IMR-90 (cell line): Measurements from ENCODE around the gene ARHGAP23. TPM values are rescaled to one million over a fixed set of nuclear protein-coding genes. Genes with fewer than 3 reads are reported as not detected.

ENCODE experiments used
- ATAC-seq: fragments of 200-7000 bp; cut with Tn5 transposase; 2 replicates; pipeline ENCODE4 v1.9.1; 2020; ENCODE audit warnings: low read depth, mild to moderate bottlenecking, moderate library complexity
- BruUV-seq: library from RNA; stranded (reverse); fragments of 400-500 nt; replicated peaks from 2 replicates; lab custom pipeline; 2021; lab: Mats Ljungman, UMichigan
- CTCF ChIA-PET: fragments of 300-600 bp; formaldehyde crosslinking; extraction: SDS; loops from one replicate; lab custom pipeline; 2021; ENCODE audit warnings: antibody characterized with exemption; lab: Yijun Ruan, JAX
- POLR2A ChIA-PET: fragments of 300-600 bp; sonication (Branson Sonifier 250); formaldehyde crosslinking; loops from one replicate; lab custom pipeline; 2022; ENCODE audit warnings: antibody characterized with exemption; ENCODE audit not compliant: unreplicated experiment; lab: Charles Lee
- DNase-seq: peaks from one replicate; pipeline ENCODE4 v3.0.0; 2013
- H2AFZ ChIP-seq: replicated peaks from 2 replicates; pipeline ENCODE3; 2013; ENCODE audit warnings: low read length, mild to moderate bottlenecking; ENCODE audit not compliant: poor library complexity
- H2AK5ac ChIP-seq: 2 replicates; pipeline ENCODE4 v1.6.1; 2013; ENCODE audit warnings: low read depth, low read length, inconsistent platforms
- H2AK9ac ChIP-seq: replicated peaks from 2 replicates; pipeline ENCODE3; 2013; ENCODE audit warnings: mild to moderate bottlenecking, low read depth, low read length, moderate library complexity; ENCODE audit not compliant: poor library complexity
- H2BK120ac ChIP-seq: 2 replicates; pipeline ENCODE4 v1.6.1; 2013; ENCODE audit warnings: low read depth, low read length, inconsistent platforms
- H2BK15ac ChIP-seq: 3 replicates; pipeline ENCODE4 v1.6.1; 2013; ENCODE audit warnings: low read depth, low read length, inconsistent platforms
- H2BK20ac ChIP-seq: 2 replicates; pipeline ENCODE4 v1.6.1; 2013; ENCODE audit warnings: low read depth, mild to moderate bottlenecking, inconsistent platforms, low read length, moderate library complexity
- H2BK5ac ChIP-seq: 2 replicates; pipeline ENCODE4 v1.6.1; 2013; ENCODE audit warnings: mild to moderate bottlenecking, low read depth, low read length, inconsistent platforms; ENCODE audit not compliant: poor library complexity, severe bottlenecking
- H3K14ac ChIP-seq: replicated peaks from 2 replicates; pipeline ENCODE4 v1.6.1; 2013; ENCODE audit warnings: low read depth, low read length, inconsistent platforms
- H3K18ac ChIP-seq: 2 replicates; pipeline ENCODE4 v1.6.1; 2013; ENCODE audit warnings: low read depth, low read length, control low read depth
- H3K23ac ChIP-seq: 2 replicates; pipeline ENCODE4 v1.6.1; 2013; ENCODE audit warnings: low read depth, low read length, inconsistent platforms
- H3K27ac ChIP-seq: 2 replicates; pipeline ENCODE4 v1.5.1; 2013; ENCODE audit warnings: mild to moderate bottlenecking, control low read depth, low read length; ENCODE audit not compliant: insufficient read depth
- H3K27me3 ChIP-seq: 2 replicates; pipeline ENCODE4 v1.6.1; 2013; ENCODE audit warnings: low read length; ENCODE audit not compliant: control insufficient read depth, insufficient read depth
- H3K36me3 ChIP-seq: 2 replicates; pipeline ENCODE4 v1.6.1; 2013; ENCODE audit warnings: low read length, mixed read lengths; ENCODE audit not compliant: control insufficient read depth, insufficient read depth
- H3K4ac ChIP-seq: 2 replicates; pipeline ENCODE4 v1.6.1; 2013; ENCODE audit warnings: low read depth, low read length, inconsistent platforms
- H3K4me1 ChIP-seq: 2 replicates; pipeline ENCODE4 v1.6.1; 2013; ENCODE audit warnings: low read length, mixed read lengths; ENCODE audit not compliant: control insufficient read depth, insufficient read depth
- H3K4me2 ChIP-seq: 2 replicates; pipeline ENCODE4 v1.6.1; 2013; ENCODE audit warnings: low read depth, mild to moderate bottlenecking, control low read depth, low read length, moderate library complexity
- H3K4me3 ChIP-seq: 2 replicates; pipeline ENCODE4 v1.5.1; 2013; ENCODE audit warnings: low read depth, mild to moderate bottlenecking, control low read depth, low read length, moderate library complexity; ENCODE audit not compliant: insufficient read depth
- H3K56ac ChIP-seq: 2 replicates; pipeline ENCODE4 v1.6.1; 2013; ENCODE audit warnings: low read length, inconsistent platforms; ENCODE audit not compliant: insufficient read depth; ENCODE audit errors: extremely low read depth
- H3K79me1 ChIP-seq, 2 experiments: 2 replicates each; pipeline ENCODE4 v1.6.1; 2013; ENCODE audit warnings: low read length in 2 of 2, inconsistent platforms in 1 of 2, low read depth in 1 of 2
- H3K9ac ChIP-seq: 2 replicates; pipeline ENCODE4 v1.6.1; 2013; ENCODE audit warnings: low read depth, low read length, control low read depth
- H3K9me1 ChIP-seq: 2 replicates; pipeline ENCODE4 v1.6.1; 2013; ENCODE audit warnings: low read length, inconsistent platforms; ENCODE audit not compliant: insufficient read depth
- H3K9me3 ChIP-seq: 2 replicates; pipeline ENCODE4 v1.6.1; 2013; ENCODE audit warnings: low read length; ENCODE audit not compliant: control insufficient read depth, insufficient read depth
- H4K20me1 ChIP-seq: 2 replicates; pipeline ENCODE4 v1.6.1; 2013; ENCODE audit warnings: low read length, inconsistent platforms; ENCODE audit not compliant: insufficient read depth
- H4K5ac ChIP-seq: 2 replicates; pipeline ENCODE4 v1.6.1; 2013; ENCODE audit warnings: mild to moderate bottlenecking, low read depth, low read length, control low read depth
- H4K8ac ChIP-seq, 2 experiments: 2 replicates each; pipeline ENCODE4 v1.6.1; 2013; ENCODE audit warnings: low read depth in 2 of 2, low read length in 2 of 2, control low read depth in 1 of 2, inconsistent platforms in 1 of 2
- H4K91ac ChIP-seq: 2 replicates; pipeline ENCODE4 v1.6.1; 2013; ENCODE audit warnings: low read depth, low read length, inconsistent platforms; ENCODE audit not compliant: insufficient read depth
- BHLHE40 ChIP-seq: fragments of 150-350 bp; IDR thresholded peaks from 2 replicates; pipeline ENCODE4 v1.6.1; 2016; ENCODE audit warnings: mild to moderate bottlenecking, low read depth, low read length
- CEBPB ChIP-seq: IDR thresholded peaks from 2 replicates; pipeline ENCODE4 v1.6.1; 2012; ENCODE audit warnings: low read depth, low read length, improper control_type of control experiment
- CHD1 ChIP-seq: IDR thresholded peaks from 2 replicates; pipeline ENCODE4 v1.6.1; 2012; ENCODE audit warnings: low read depth, low read length, improper control_type of control experiment
- CTCF ChIP-seq: conservative IDR thresholded peaks from 2 replicates; pipeline ENCODE4 v1.5.1; 2012; ENCODE audit warnings: mild to moderate bottlenecking, low read depth, low read length, improper control_type of control experiment
- MAFK ChIP-seq: IDR thresholded peaks from 2 replicates; pipeline ENCODE4 v1.6.1; 2012; ENCODE audit warnings: low read depth, low read length, improper control_type of control experiment
- MAZ ChIP-seq: IDR thresholded peaks from 2 replicates; pipeline ENCODE4 v1.6.1; 2012; ENCODE audit warnings: low read depth, mild to moderate bottlenecking, low read length, improper control_type of control experiment, moderate library complexity, borderline replicate concordance
- POLR2A ChIP-seq: IDR thresholded peaks from 2 replicates; pipeline ENCODE4 v1.6.1; 2012; ENCODE audit warnings: mild to moderate bottlenecking, low read depth, low read length
- RFX5 ChIP-seq: IDR thresholded peaks from 2 replicates; pipeline ENCODE4 v1.8.0; 2012; ENCODE audit warnings: low read depth, mild to moderate bottlenecking, low read length, moderate library complexity
- WGBS, 2 experiments: methylation state at CpG; one replicate each; pipeline versions ENCODE4 v1.1.5 to v1.1.7; 2013; ENCODE audit warnings: missing lambda C conversion rate in 2 of 2; ENCODE audit not compliant: insufficient read length in 1 of 2; ENCODE audit errors: extremely low coverage in 2 of 2; 5-methylcytosine and 5-hydroxymethylcytosine counted together
- dilution Hi-C: fragments of 300-500 bp; cut with HindIII; formaldehyde crosslinking; loops from one replicate; pipeline ENCODE4 v1.14.3; 2018; ENCODE audit warnings: low sequenced_read_pairs; ENCODE audit not compliant: unreplicated experiment
- in situ Hi-C: fragments of 300-500 bp; cut with MboI; formaldehyde crosslinking; loops from 3 replicates; pipeline ENCODE4 v1.14.3; 2019; ENCODE audit warnings: low sequenced_read_pairs, inconsistent platforms, mixed read lengths
- intact Hi-C: fragments of 100-400 bp; cut with micrococcal nuclease; formaldehyde crosslinking; loops from 2 replicates; pipeline ENCODE4 v1.10.0; 2022
- polyA plus RNA-seq, 3 experiments: library from polyadenylated mRNA; depleted of rRNA; stranded (reverse); fragments of >200 nt; gene quantifications; 2 replicates each; pipeline ENCODE4 v1.2.3, GENCODE V29; 2012; ENCODE audit warnings: low replicate concordance in 1 of 3
- total RNA-seq: library from RNA; depleted of rRNA; stranded (reverse); fragments of >200 nt; gene quantifications from 2 replicates; pipeline ENCODE4 v1.2.3, GENCODE V29; 2012

ARHGAP23 gene
- total and polyA plus RNA-seq, 2 of the 4 experiments (the other 2 are of a cell fraction) = 9.3 to 43.3 TPM

GRCh38 chr17:38435795-38436194, 7.5 kb downstream of the ARHGAP23 start:
- no peak overlapping the region for H4K91ac ChIP-seq
- H2BK15ac ChIP-seq = no peak overlapping the region
- no peak overlapping the region for H3K27ac ChIP-seq
- no peak overlapping the region for H3K18ac ChIP-seq
- no peak overlapping the region for H3K56ac ChIP-seq
- H2BK5ac ChIP-seq = no peak overlapping the region
- peaks cover 21% of the 10 kb centered on the region for H3K9me1 ChIP-seq
- ChIA-PET POLR2A (no interaction called here), CTCF (no interaction called here)
- H2AFZ ChIP-seq = no peak overlapping the region
- no peak overlapping the region for H3K9ac ChIP-seq
- H2BK120ac ChIP-seq = no peak overlapping the region
- no peak overlapping the region for H2BK20ac ChIP-seq
- H4K8ac ChIP-seq = no peak overlapping the region
- H3K4me2 ChIP-seq = no peak overlapping the region
- no TSS peak for BruUV-seq
- H3K14ac ChIP-seq = no peak overlapping the region
- no peaks in the 10 kb centered on the region for H3K27me3 ChIP-seq
- H3K23ac ChIP-seq = no peak overlapping the region
- H4K5ac ChIP-seq = no peak overlapping the region
- H2AK9ac ChIP-seq = no peak overlapping the region
- peaks cover 13% of the 10 kb centered on the region for H3K36me3 ChIP-seq
- dilution Hi-C loops (no loop called here), in situ Hi-C loops (no loop called here), intact Hi-C loops (no loop called here)
- no peak overlapping the region for H3K4ac ChIP-seq
- WGBS, 2 experiments = no CpG with 5 or more reads among the region's 9 CpGs
- DNase-seq (no peak), ATAC-seq (no peak)
- no peak overlapping the region for H2AK5ac ChIP-seq
- no peak for TF ChIP-seq POLR2A
- TF ChIP-seq BHLHE40 = no peak
- TF ChIP-seq MAZ = no peak
- TF ChIP-seq RFX5 = no peak
- no peak for TF ChIP-seq CEBPB
- no peak for TF ChIP-seq CHD1
- no peak for TF ChIP-seq CTCF
- TF ChIP-seq MAFK = no peak
- no peak overlapping the region for H3K4me3 ChIP-seq
- H3K79me1 ChIP-seq = peaks cover 30 to 92% of the 10 kb centered on the region in 2 experiments
- peaks cover 95% of the 10 kb centered on the region for H4K20me1 ChIP-seq
- no peaks in the 10 kb centered on the region for H3K9me3 ChIP-seq
- H3K4me1 ChIP-seq = peaks cover 10% of the 10 kb centered on the region
